Measurements from ENCODE around the gene ADAM12. TPM values are rescaled to one million over a fixed set of nuclear protein-coding genes. Genes with fewer than 3 reads are reported as not detected.

The ADAM12 gene
- total RNA-seq, 1 donor from 2014 or later = 82.4 TPM

GRCh38 chr10:126199221-126199998 is 188.9 kb downstream of the ADAM12 start:
- Mint-ChIP-seq H3K9me3 (peaks cover 10% of the 10 kb centered on the region), H3K4me3 (no peak overlapping the region), H3K4me1 (peaks cover 16% of the 10 kb centered on the region), H3K27ac (ENCODE audit: unreplicated experiment) (peak overlapping the region; percentile 52), H3K36me3 (ENCODE audit: low read depth) (peaks cover 18% of the 10 kb centered on the region), H3K27me3 (ENCODE audit: low read depth) (no peaks in the 10 kb centered on the region)
- no peak for DNase-seq (ENCODE audit: low read depth, low spot score)
- TF ChIP-seq CTCF (conservative IDR thresholded peaks at IDR 0.05) = no peak

GRCh38 chr10:126198681-126199080 is 189.6 kb downstream of the ADAM12 start:
- peaks cover 10% of the 10 kb centered on the region for H3K9me3 Mint-ChIP-seq
- no peak overlapping the region for H3K27ac Mint-ChIP-seq (ENCODE audit: unreplicated experiment)
- no peak for TF ChIP-seq CTCF (conservative IDR thresholded peaks at IDR 0.05)
- H3K27me3 Mint-ChIP-seq (ENCODE audit: low read depth) = no peaks in the 10 kb centered on the region
- no peak overlapping the region for H3K4me3 Mint-ChIP-seq
- peaks cover 18% of the 10 kb centered on the region for H3K36me3 Mint-ChIP-seq (ENCODE audit: low read depth)
- DNase-seq (ENCODE audit: low read depth, low spot score) = no peak
- H3K4me1 Mint-ChIP-seq = peaks cover 16% of the 10 kb centered on the region

GRCh38 chr10:126197036-126197543 is 191.2 kb downstream of the ADAM12 start:
- no peak for DNase-seq (ENCODE audit: low read depth, low spot score)
- no peaks in the 10 kb centered on the region for H3K27me3 Mint-ChIP-seq (ENCODE audit: low read depth)
- TF ChIP-seq CTCF (conservative IDR thresholded peaks at IDR 0.05) = no peak
- H3K4me1 Mint-ChIP-seq = peaks cover 16% of the 10 kb centered on the region
- H3K4me3 Mint-ChIP-seq = no peak overlapping the region
- H3K36me3 Mint-ChIP-seq (ENCODE audit: low read depth) = peaks cover 16% of the 10 kb centered on the region
- peaks cover 10% of the 10 kb centered on the region for H3K9me3 Mint-ChIP-seq
- peak overlapping the region; percentile 45 for H3K27ac Mint-ChIP-seq (ENCODE audit: unreplicated experiment)

- Mint-ChIP-seq H3K27me3 (ENCODE audit: low read depth) (no peaks in the 10 kb centered on the region), H3K4me1 (peaks cover 16% of the 10 kb centered on the region), H3K4me3 (no peak overlapping the region), H3K9me3 (peaks cover 10% of the 10 kb centered on the region), H3K27ac (ENCODE audit: unreplicated experiment) (no peak overlapping the region), H3K36me3 (ENCODE audit: low read depth) (peaks cover 11% of the 10 kb centered on the region)
- TF ChIP-seq CTCF (conservative IDR thresholded peaks at IDR 0.05) = no peak
- no peak for DNase-seq (ENCODE audit: low read depth, low spot score)
Observed at GRCh38 chr10:126196281-126196680, 192.0 kb downstream of the ADAM12 start.

- DNase-seq (ENCODE audit: low read depth, low spot score) = no peak
- Mint-ChIP-seq H3K36me3 (ENCODE audit: low read depth) (no peaks in the 10 kb centered on the region), H3K27me3 (ENCODE audit: low read depth) (no peaks in the 10 kb centered on the region), H3K9me3 (peaks cover 3% of the 10 kb centered on the region), H3K4me1 (peaks cover 28% of the 10 kb centered on the region), H3K27ac (ENCODE audit: unreplicated experiment) (peak overlapping the region; percentile 91), H3K4me3 (no peak overlapping the region)
- TF ChIP-seq CTCF (conservative IDR thresholded peaks at IDR 0.05) = no peak
Observed at GRCh38 chr10:126191192-126191591, 197.1 kb downstream of the ADAM12 start.

Measured in neural crest cell (in vitro differentiated cells).